ENCODE results near the gene ANXA3.
A peak's percentile ranks its signal among the peaks of the same experiment; 100 is the strongest.

ANXA3 gene

GRCh38 chr4:78608684-78609083 is 57.1 kb downstream of the ANXA3 start:
- no CpG with 5 or more reads among the region's 4 CpGs for WGBS (ENCODE audit: extremely low coverage, insufficient coverage, low lambda C conversion rate)
- Histone ChIP-seq H3K4me2 (ENCODE audit: low read length) (no peak overlapping the region), H3K36me3 (ENCODE audit: control insufficient read depth, insufficient read depth, low read length) (no peaks in the 10 kb centered on the region)

GRCh38 chr4:78609580-78609979 is 58.0 kb downstream of the ANXA3 start:
- no peak overlapping the region for H4K5ac ChIP-seq (ENCODE audit: low read length)
- H3K4ac ChIP-seq (ENCODE audit: low read depth, low read length), result no peak overlapping the region
- no peak for DNase-seq
- no peak overlapping the region for H3K4me2 ChIP-seq (ENCODE audit: low read length)
- no peaks in the 10 kb centered on the region for H3K79me1 ChIP-seq (ENCODE audit: low read length)
- no peak overlapping the region for H2AK5ac ChIP-seq (ENCODE audit: low read length)
- H3K79me2 ChIP-seq (ENCODE audit: control insufficient read depth, insufficient read depth, low read length), result no peaks in the 10 kb centered on the region
- no peak overlapping the region for H3K9ac ChIP-seq (ENCODE audit: low read length)
- no peaks in the 10 kb centered on the region for H3K36me3 ChIP-seq (ENCODE audit: control insufficient read depth, insufficient read depth, low read length)
- H3K4me1 ChIP-seq (ENCODE audit: control insufficient read depth, low read depth, low read length), result no peaks in the 10 kb centered on the region
- no peak overlapping the region for H4K8ac ChIP-seq (ENCODE audit: low read depth, low read length)
- no peak overlapping the region for H3K18ac ChIP-seq (ENCODE audit: low read length)
- no peak overlapping the region for H3K56ac ChIP-seq (ENCODE audit: low read length)
- no peak overlapping the region for H3K27ac ChIP-seq (ENCODE audit: low read depth, low read length)
- WGBS (ENCODE audit: extremely low coverage, insufficient coverage, low lambda C conversion rate), result no CpG with 5 or more reads among the region's 4 CpGs
- H3K23ac ChIP-seq (ENCODE audit: low read length), result no peak overlapping the region
- no peak overlapping the region for H2BK5ac ChIP-seq (ENCODE audit: low read length)
- H2BK120ac ChIP-seq (ENCODE audit: low read depth, low read length), result no peak overlapping the region
- H2BK15ac ChIP-seq (replicated peaks; ENCODE audit: low read depth), result no peak overlapping the region
- H3K27me3 ChIP-seq (ENCODE audit: insufficient read depth, low read length, poor library complexity), result no peaks in the 10 kb centered on the region
- no peak overlapping the region for H3K4me3 ChIP-seq (ENCODE audit: low read length)

More at GRCh38 chr4:78608684-78609083, 57.1 kb downstream of the ANXA3 start:
- Histone ChIP-seq H3K79me1 (ENCODE audit: low read length) (no peaks in the 10 kb centered on the region), H3K18ac (ENCODE audit: low read length) (no peak overlapping the region), H3K27ac (ENCODE audit: low read depth, low read length) (no peak overlapping the region), H2AK5ac (ENCODE audit: low read length) (no peak overlapping the region), H4K8ac (ENCODE audit: low read depth, low read length) (no peak overlapping the region), H3K9ac (ENCODE audit: low read length) (no peak overlapping the region), H3K4ac (ENCODE audit: low read depth, low read length) (no peak overlapping the region), H2BK15ac (replicated peaks; ENCODE audit: low read depth) (no peak overlapping the region), H3K27me3 (ENCODE audit: insufficient read depth, low read length, poor library complexity) (no peaks in the 10 kb centered on the region), H3K4me1 (ENCODE audit: control insufficient read depth, low read depth, low read length) (no peaks in the 10 kb centered on the region), H4K5ac (ENCODE audit: low read length) (no peak overlapping the region), H2BK5ac (ENCODE audit: low read length) (no peak overlapping the region), H3K23ac (ENCODE audit: low read length) (no peak overlapping the region), H3K4me3 (ENCODE audit: low read length) (no peak overlapping the region), H3K56ac (ENCODE audit: low read length) (no peak overlapping the region), H3K79me2 (ENCODE audit: control insufficient read depth, insufficient read depth, low read length) (no peaks in the 10 kb centered on the region), H2BK120ac (ENCODE audit: low read depth, low read length) (no peak overlapping the region)
- DNase-seq, result no peak

GRCh38 chr4:78610546-78611214 is 59.1 kb downstream of the ANXA3 start:
- Histone ChIP-seq H3K4me1 (ENCODE audit: control insufficient read depth, low read depth, low read length) (no peaks in the 10 kb centered on the region), H3K27ac (ENCODE audit: low read depth, low read length) (no peak overlapping the region), H3K56ac (ENCODE audit: low read length) (no peak overlapping the region), H3K79me1 (ENCODE audit: low read length) (no peaks in the 10 kb centered on the region), H3K27me3 (ENCODE audit: insufficient read depth, low read length, poor library complexity) (no peaks in the 10 kb centered on the region), H3K4ac (ENCODE audit: low read depth, low read length) (no peak overlapping the region), H3K18ac (ENCODE audit: low read length) (no peak overlapping the region), H2BK5ac (ENCODE audit: low read length) (no peak overlapping the region), H4K5ac (ENCODE audit: low read length) (no peak overlapping the region), H3K4me3 (ENCODE audit: low read length) (no peak overlapping the region), H2BK120ac (ENCODE audit: low read depth, low read length) (no peak overlapping the region), H3K23ac (ENCODE audit: low read length) (no peak overlapping the region), H4K8ac (ENCODE audit: low read depth, low read length) (no peak overlapping the region), H2BK15ac (replicated peaks; ENCODE audit: low read depth) (no peak overlapping the region), H3K4me2 (ENCODE audit: low read length) (no peak overlapping the region), H3K9ac (ENCODE audit: low read length) (no peak overlapping the region), H3K79me2 (ENCODE audit: control insufficient read depth, insufficient read depth, low read length) (no peaks in the 10 kb centered on the region), H2AK5ac (ENCODE audit: low read length) (no peak overlapping the region), H3K36me3 (ENCODE audit: control insufficient read depth, insufficient read depth, low read length) (no peaks in the 10 kb centered on the region)
- WGBS (ENCODE audit: extremely low coverage, insufficient coverage, low lambda C conversion rate), result no CpG with 5 or more reads among the region's 3 CpGs
- DNase-seq, result no peak

GRCh38 chr4:78611215-78611558 is 59.6 kb downstream of the ANXA3 start:
- no peaks in the 10 kb centered on the region for H3K79me2 ChIP-seq (ENCODE audit: control insufficient read depth, insufficient read depth, low read length)
- H3K36me3 ChIP-seq (ENCODE audit: control insufficient read depth, insufficient read depth, low read length), result no peaks in the 10 kb centered on the region
- H3K18ac ChIP-seq (ENCODE audit: low read length), result no peak overlapping the region
- no peak overlapping the region for H4K5ac ChIP-seq (ENCODE audit: low read length)
- no peak overlapping the region for H2BK15ac ChIP-seq (replicated peaks; ENCODE audit: low read depth)
- no peak overlapping the region for H4K8ac ChIP-seq (ENCODE audit: low read depth, low read length)
- no peak overlapping the region for H3K4ac ChIP-seq (ENCODE audit: low read depth, low read length)
- H2BK120ac ChIP-seq (ENCODE audit: low read depth, low read length), result no peak overlapping the region
- H3K56ac ChIP-seq (ENCODE audit: low read length), result no peak overlapping the region
- no peak for DNase-seq
- H3K4me2 ChIP-seq (ENCODE audit: low read length), result no peak overlapping the region
- H3K4me1 ChIP-seq (ENCODE audit: control insufficient read depth, low read depth, low read length), result no peaks in the 10 kb centered on the region
- no peak overlapping the region for H2BK5ac ChIP-seq (ENCODE audit: low read length)
- H3K23ac ChIP-seq (ENCODE audit: low read length), result no peak overlapping the region
- H3K27ac ChIP-seq (ENCODE audit: low read depth, low read length), result no peak overlapping the region
- no peaks in the 10 kb centered on the region for H3K79me1 ChIP-seq (ENCODE audit: low read length)
- no peak overlapping the region for H3K9ac ChIP-seq (ENCODE audit: low read length)
- H3K4me3 ChIP-seq (ENCODE audit: low read length), result no peak overlapping the region
- H2AK5ac ChIP-seq (ENCODE audit: low read length), result no peak overlapping the region
- WGBS (ENCODE audit: extremely low coverage, insufficient coverage, low lambda C conversion rate), result no CpG with 5 or more reads among the region's 2 CpGs
- H3K27me3 ChIP-seq (ENCODE audit: insufficient read depth, low read length, poor library complexity), result no peaks in the 10 kb centered on the region

- Histone ChIP-seq H3K23ac (ENCODE audit: low read length) (no peak overlapping the region), H3K9ac (ENCODE audit: low read length) (no peak overlapping the region), H3K4ac (ENCODE audit: low read depth, low read length) (no peak overlapping the region), H3K4me1 (ENCODE audit: control insufficient read depth, low read depth, low read length) (no peaks in the 10 kb centered on the region), H3K18ac (ENCODE audit: low read length) (no peak overlapping the region), H4K8ac (ENCODE audit: low read depth, low read length) (no peak overlapping the region), H3K27me3 (ENCODE audit: insufficient read depth, low read length, poor library complexity) (no peaks in the 10 kb centered on the region), H2BK15ac (replicated peaks; ENCODE audit: low read depth) (no peak overlapping the region), H3K36me3 (ENCODE audit: control insufficient read depth, insufficient read depth, low read length) (no peaks in the 10 kb centered on the region), H3K27ac (ENCODE audit: low read depth, low read length) (no peak overlapping the region), H4K5ac (ENCODE audit: low read length) (no peak overlapping the region), H2BK5ac (ENCODE audit: low read length) (no peak overlapping the region), H3K79me2 (ENCODE audit: control insufficient read depth, insufficient read depth, low read length) (no peaks in the 10 kb centered on the region), H2AK5ac (ENCODE audit: low read length) (no peak overlapping the region), H3K4me2 (ENCODE audit: low read length) (no peak overlapping the region), H3K4me3 (ENCODE audit: low read length) (no peak overlapping the region), H3K79me1 (ENCODE audit: low read length) (no peaks in the 10 kb centered on the region), H2BK120ac (ENCODE audit: low read depth, low read length) (no peak overlapping the region), H3K56ac (ENCODE audit: low read length) (no peak overlapping the region)
- DNase-seq, result peak; percentile 25
- WGBS (ENCODE audit: extremely low coverage, insufficient coverage, low lambda C conversion rate), result no CpG with 5 or more reads among the region's 3 CpGs
These were observed 61.0 kb downstream of the ANXA3 start for GRCh38 chr4:78612398-78613178.
